Glutamatergic neuron (in vitro differentiated cells): ENCODE measurements around the gene REM2. TPM values are rescaled to one million over a fixed set of nuclear protein-coding genes. Genes with fewer than 3 reads are reported as not detected.

Experiments used
- DNase-seq: peaks from one replicate; pipeline ENCODE4 v3.0.0; 2022
- H3K27ac Mint-ChIP-seq: one replicate; pipeline ENCODE4 v1.8.0; 2020; ENCODE audit warnings: mild to moderate bottlenecking, mixed read lengths, inconsistent platforms; ENCODE audit not compliant: unreplicated experiment
- H3K27me3 Mint-ChIP-seq: one replicate; pipeline ENCODE4 v1.8.0; 2020; ENCODE audit warnings: mild to moderate bottlenecking, moderate library complexity, mixed read lengths, inconsistent platforms; ENCODE audit not compliant: unreplicated experiment
- H3K36me3 Mint-ChIP-seq: one replicate; pipeline ENCODE4 v1.8.0; 2020; ENCODE audit warnings: mild to moderate bottlenecking, mixed read lengths, inconsistent platforms; ENCODE audit not compliant: unreplicated experiment
- H3K4me1 Mint-ChIP-seq: one replicate; pipeline ENCODE4 v1.8.0; 2020; ENCODE audit warnings: mild to moderate bottlenecking, low read depth, mixed read lengths, inconsistent platforms; ENCODE audit not compliant: unreplicated experiment
- H3K4me3 Mint-ChIP-seq: one replicate; pipeline ENCODE4 v1.8.0; 2020; ENCODE audit warnings: mild to moderate bottlenecking, mixed read lengths, inconsistent platforms; ENCODE audit not compliant: unreplicated experiment
- H3K9me3 Mint-ChIP-seq: one replicate; pipeline ENCODE4 v1.8.0; 2020; ENCODE audit warnings: mild to moderate bottlenecking, moderate library complexity, mixed read lengths, inconsistent platforms; ENCODE audit not compliant: unreplicated experiment
- CTCF ChIP-seq: fragments of 200-600 bp; sonication (generic); IDR thresholded peaks from one replicate; pipeline ENCODE4 v1.5.0; 2021; ENCODE audit not compliant: partially characterized antibody, unreplicated experiment
- total RNA-seq: library from RNA; stranded (reverse); fragmentation: NEBNext Ultra II Directional; extraction: Animal tissue kit (Norgen Biotek cat#: 25700); gene quantifications from one replicate; pipeline ENCODE4 v1.2.1, GENCODE V29; 2021; ENCODE audit not compliant: unreplicated experiment

REM2 gene
- total RNA-seq, 1 donor from 2014 or later = 73.2 TPM

GRCh38 chr14:22898302-22899090, 15.5 kb downstream of the REM2 start:
- no peak overlapping the region for H3K4me3 Mint-ChIP-seq
- TF ChIP-seq CTCF = no peak
- DNase-seq = no peak
- H3K27me3 Mint-ChIP-seq = peaks cover 1% of the 10 kb centered on the region
- no peaks in the 10 kb centered on the region for H3K9me3 Mint-ChIP-seq
- H3K36me3 Mint-ChIP-seq = no peaks in the 10 kb centered on the region
- H3K27ac Mint-ChIP-seq = no peak overlapping the region
- H3K4me1 Mint-ChIP-seq = peaks cover 13% of the 10 kb centered on the region

- Mint-ChIP-seq H3K36me3 (no peaks in the 10 kb centered on the region), H3K4me3 (peak overlapping the region; percentile 11), H3K4me1 (peaks cover 9% of the 10 kb centered on the region), H3K27me3 (peaks cover 1% of the 10 kb centered on the region), H3K27ac (peak overlapping the region; percentile 44), H3K9me3 (no peaks in the 10 kb centered on the region)
- TF ChIP-seq CTCF = peak; percentile 28
- DNase-seq = no peak
Observed at GRCh38 chr14:22900081-22900799, 17.2 kb downstream of the REM2 start.

GRCh38 chr14:22901799-22902198, 18.8 kb downstream of the REM2 start:
- H3K9me3 Mint-ChIP-seq = no peaks in the 10 kb centered on the region
- H3K27ac Mint-ChIP-seq = no peak overlapping the region
- H3K4me3 Mint-ChIP-seq = no peak overlapping the region
- H3K36me3 Mint-ChIP-seq = no peaks in the 10 kb centered on the region
- DNase-seq = no peak
- H3K27me3 Mint-ChIP-seq = peaks cover 1% of the 10 kb centered on the region
- H3K4me1 Mint-ChIP-seq = peaks cover 9% of the 10 kb centered on the region
- TF ChIP-seq CTCF = no peak

- Mint-ChIP-seq H3K36me3 (no peaks in the 10 kb centered on the region), H3K4me1 (peaks cover 6% of the 10 kb centered on the region), H3K27me3 (peaks cover 4% of the 10 kb centered on the region), H3K27ac (no peak overlapping the region), H3K4me3 (no peak overlapping the region), H3K9me3 (no peaks in the 10 kb centered on the region)
- TF ChIP-seq CTCF = no peak
- no peak for DNase-seq
Observed at GRCh38 chr14:22903742-22904087, 20.7 kb downstream of the REM2 start.

- H3K27me3 Mint-ChIP-seq = peaks cover 5% of the 10 kb centered on the region
- H3K36me3 Mint-ChIP-seq = no peaks in the 10 kb centered on the region
- no peak overlapping the region for H3K4me3 Mint-ChIP-seq
- H3K27ac Mint-ChIP-seq = no peak overlapping the region
- peaks cover 7% of the 10 kb centered on the region for H3K4me1 Mint-ChIP-seq
- TF ChIP-seq CTCF = no peak
- H3K9me3 Mint-ChIP-seq = no peaks in the 10 kb centered on the region
- DNase-seq = no peak
Observed at GRCh38 chr14:22905627-22906026, 22.6 kb downstream of the REM2 start.
